ENCODE results near the gene APBB2.

APBB2 gene

DNA sequence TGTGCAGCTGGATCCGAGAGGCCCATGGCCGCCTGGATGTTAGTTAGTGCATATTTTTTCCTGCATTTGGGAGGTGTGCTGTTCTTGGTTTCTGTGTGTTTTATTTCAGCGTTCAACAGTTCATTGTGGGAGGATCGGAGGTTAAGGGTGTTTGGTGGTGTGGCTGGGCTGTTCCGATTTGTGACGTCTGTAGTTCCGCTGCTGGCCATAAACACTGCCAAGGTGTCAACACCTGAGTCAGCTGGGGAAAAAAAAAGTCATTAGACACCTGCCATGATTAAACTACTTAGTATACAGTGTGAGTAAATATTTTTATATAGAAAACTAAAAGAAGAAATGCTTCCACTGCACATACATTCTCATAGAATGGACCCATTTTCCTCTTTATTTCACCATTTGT, 200.2 kb downstream of the APBB2 start:
- Histone ChIP-seq H3K36me3 (no peaks in the 10 kb centered on the region), H3K27me3 (no peaks in the 10 kb centered on the region), H3K4me1 (ENCODE audit: control insufficient read depth in 1 of 2, insufficient read depth in 1 of 2, low read depth in 1 of 2, low read length in 1 of 2) (no peaks in the 10 kb centered on the region), H3K27ac (no peak overlapping the region), H3K9me3 (no peaks in the 10 kb centered on the region), H3K4me3 (ENCODE audit: low read depth in 1 of 2, low read length in 1 of 2) (no peak overlapping the region)
- TF ChIP-seq, protein P1, sequence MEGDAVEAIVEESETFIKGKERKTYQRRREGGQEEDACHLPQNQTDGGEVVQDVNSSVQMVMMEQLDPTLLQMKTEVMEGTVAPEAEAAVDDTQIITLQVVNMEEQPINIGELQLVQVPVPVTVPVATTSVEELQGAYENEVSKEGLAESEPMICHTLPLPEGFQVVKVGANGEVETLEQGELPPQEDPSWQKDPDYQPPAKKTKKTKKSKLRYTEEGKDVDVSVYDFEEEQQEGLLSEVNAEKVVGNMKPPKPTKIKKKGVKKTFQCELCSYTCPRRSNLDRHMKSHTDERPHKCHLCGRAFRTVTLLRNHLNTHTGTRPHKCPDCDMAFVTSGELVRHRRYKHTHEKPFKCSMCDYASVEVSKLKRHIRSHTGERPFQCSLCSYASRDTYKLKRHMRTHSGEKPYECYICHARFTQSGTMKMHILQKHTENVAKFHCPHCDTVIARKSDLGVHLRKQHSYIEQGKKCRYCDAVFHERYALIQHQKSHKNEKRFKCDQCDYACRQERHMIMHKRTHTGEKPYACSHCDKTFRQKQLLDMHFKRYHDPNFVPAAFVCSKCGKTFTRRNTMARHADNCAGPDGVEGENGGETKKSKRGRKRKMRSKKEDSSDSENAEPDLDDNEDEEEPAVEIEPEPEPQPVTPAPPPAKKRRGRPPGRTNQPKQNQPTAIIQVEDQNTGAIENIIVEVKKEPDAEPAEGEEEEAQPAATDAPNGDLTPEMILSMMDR (IDR thresholded peaks at IDR 0.05): no peak

- Histone ChIP-seq H3K4me1 (ENCODE audit: control insufficient read depth in 1 of 2, insufficient read depth in 1 of 2, low read depth in 1 of 2, low read length in 1 of 2) (no peaks in the 10 kb centered on the region), H3K27me3 (no peaks in the 10 kb centered on the region), H3K27ac (no peak overlapping the region), H3K36me3 (no peaks in the 10 kb centered on the region), H3K4me3 (ENCODE audit: low read depth in 1 of 2, low read length in 1 of 2) (no peak overlapping the region), H3K9me3 (no peaks in the 10 kb centered on the region)
- TF ChIP-seq, protein P1 (IDR thresholded peaks at IDR 0.05): no peak
These were observed 200.6 kb downstream of the APBB2 start for GRCh38 chr4:41013746-41014145.

DNA sequence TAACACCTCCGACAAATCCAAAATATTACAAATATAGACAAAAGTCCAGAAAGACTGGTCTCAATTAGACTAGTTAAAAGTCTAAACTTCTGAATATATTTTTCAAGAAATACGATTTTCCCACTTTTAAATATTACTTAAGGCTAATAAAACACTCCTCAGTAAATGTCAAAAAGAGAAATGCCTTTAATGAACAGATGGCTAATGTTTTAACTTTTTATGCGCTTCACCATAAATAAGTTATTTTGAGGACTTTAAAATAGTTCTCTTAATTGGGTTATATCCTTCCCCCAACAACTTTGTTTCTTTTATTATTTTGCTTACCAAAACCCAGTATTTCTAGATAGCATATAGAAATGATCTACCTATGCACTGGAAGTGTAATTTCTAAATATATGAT, 201.4 kb downstream of the APBB2 start:
- Histone ChIP-seq H3K9me3 (no peaks in the 10 kb centered on the region), H3K36me3 (no peaks in the 10 kb centered on the region), H3K27ac (no peak overlapping the region), H3K4me1 (ENCODE audit: control insufficient read depth in 1 of 2, insufficient read depth in 1 of 2, low read depth in 1 of 2, low read length in 1 of 2) (no peaks in the 10 kb centered on the region), H3K4me3 (ENCODE audit: low read depth in 1 of 2, low read length in 1 of 2) (no peak overlapping the region), H3K27me3 (no peaks in the 10 kb centered on the region)
- TF ChIP-seq, protein P1 (IDR thresholded peaks at IDR 0.05): no peak

DNA sequence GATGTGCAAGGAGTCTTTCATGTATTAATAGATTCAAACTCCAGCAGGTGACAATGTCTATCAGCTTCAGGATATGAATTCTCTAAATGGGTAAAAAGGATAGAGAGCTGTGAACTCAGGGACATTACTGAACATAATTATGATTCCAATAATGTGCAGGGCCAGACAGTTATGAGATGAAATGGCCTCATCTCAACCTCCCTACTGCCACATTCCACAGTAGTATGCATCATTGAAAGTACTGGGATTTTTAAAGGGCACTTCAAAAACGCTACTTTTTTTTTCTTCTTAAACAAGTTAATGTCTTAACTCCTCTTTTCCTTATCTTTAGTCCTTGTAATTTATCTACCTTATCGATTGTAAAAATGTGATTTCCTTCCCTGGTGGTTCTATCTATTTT, 202.0 kb downstream of the APBB2 start:
- H3K4me3 ChIP-seq (ENCODE audit: low read depth in 1 of 2, low read length in 1 of 2): no peak overlapping the region
- TF ChIP-seq, protein P1 (IDR thresholded peaks at IDR 0.05): no peak
- no peaks in the 10 kb centered on the region for H3K36me3 ChIP-seq
- no peaks in the 10 kb centered on the region for H3K9me3 ChIP-seq
- H3K4me1 ChIP-seq (ENCODE audit: control insufficient read depth in 1 of 2, insufficient read depth in 1 of 2, low read depth in 1 of 2, low read length in 1 of 2): no peaks in the 10 kb centered on the region
- no peak overlapping the region for H3K27ac ChIP-seq
- no peaks in the 10 kb centered on the region for H3K27me3 ChIP-seq

DNA sequence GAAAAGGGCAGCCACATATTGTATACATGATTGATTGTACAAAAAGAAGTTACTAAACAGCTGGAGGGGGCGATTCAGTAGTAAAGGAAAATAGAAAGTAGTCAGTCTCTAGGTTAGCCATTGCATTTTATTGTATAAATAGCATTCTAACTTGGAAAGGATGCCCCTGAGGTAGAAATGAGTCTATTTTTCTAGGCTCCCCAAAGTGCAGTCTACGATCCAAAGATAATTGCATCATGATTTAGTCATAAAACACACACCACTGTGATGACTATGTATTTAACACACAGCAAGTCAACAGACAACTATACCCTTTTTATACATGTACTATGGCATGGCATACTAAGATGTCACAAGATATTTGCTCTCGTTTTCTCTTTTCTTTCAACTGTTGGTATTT, 204.9 kb downstream of the APBB2 start:
- Histone ChIP-seq H3K36me3 (no peaks in the 10 kb centered on the region), H3K4me3 (ENCODE audit: low read depth in 1 of 2, low read length in 1 of 2) (no peak overlapping the region), H3K9me3 (no peaks in the 10 kb centered on the region), H3K27ac (no peak overlapping the region), H3K27me3 (no peaks in the 10 kb centered on the region), H3K4me1 (ENCODE audit: control insufficient read depth in 1 of 2, insufficient read depth in 1 of 2, low read depth in 1 of 2, low read length in 1 of 2) (no peaks in the 10 kb centered on the region)
- TF ChIP-seq, protein P1 (IDR thresholded peaks at IDR 0.05): no peak

DNA sequence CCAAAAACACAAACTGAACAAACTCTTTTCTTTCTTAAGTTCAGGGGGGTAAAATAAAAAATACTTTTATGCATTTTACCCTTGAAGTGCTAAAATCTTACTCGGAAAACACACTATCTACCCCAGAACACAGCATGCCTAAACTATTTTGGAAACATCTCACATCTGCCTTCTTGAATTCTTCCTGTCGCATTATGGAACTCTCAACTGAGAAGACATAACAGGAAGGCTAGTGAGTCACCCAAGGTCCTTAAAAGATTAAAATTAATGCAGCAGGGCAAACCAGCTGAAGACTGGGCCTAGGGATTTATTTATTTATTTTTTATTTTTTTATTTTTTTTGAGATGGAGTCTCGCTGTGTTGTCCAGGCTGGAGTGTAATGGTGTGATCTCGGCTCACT, 208.2 kb downstream of the APBB2 start:
- Histone ChIP-seq H3K4me3 (ENCODE audit: low read depth in 1 of 2, low read length in 1 of 2) (no peak overlapping the region), H3K4me1 (ENCODE audit: control insufficient read depth in 1 of 2, insufficient read depth in 1 of 2, low read depth in 1 of 2, low read length in 1 of 2) (no peaks in the 10 kb centered on the region), H3K27me3 (no peaks in the 10 kb centered on the region), H3K27ac (no peak overlapping the region), H3K36me3 (no peaks in the 10 kb centered on the region), H3K9me3 (no peaks in the 10 kb centered on the region)
- TF ChIP-seq, protein P1 (IDR thresholded peaks at IDR 0.05): no peak

Data from neutrophil (primary cell).